SU-DHL-6 (cell line): ENCODE results near the gene NPAS2.

Source experiments
- CTCF ChIP-seq: fragments of 200-600 bp; sonication (generic); IDR thresholded peaks from one replicate; pipeline ENCODE4 v1.5.1; 2017; ENCODE audit warnings: antibody characterized with exemption, mild to moderate bottlenecking, low read length, moderate library complexity; ENCODE audit not compliant: insufficient read depth, poor library complexity, severe bottlenecking
- EZH2phosphoT487 ChIP-seq: fragments of 200-600 bp; sonication (generic), shearing (Covaris generic); conservative IDR thresholded peaks from 2 replicates; pipeline ENCODE4 v1.6.1; 2018; ENCODE audit warnings: mild to moderate bottlenecking, antibody characterized with exemption, low read length, moderate library complexity, mixed read lengths

DNA sequence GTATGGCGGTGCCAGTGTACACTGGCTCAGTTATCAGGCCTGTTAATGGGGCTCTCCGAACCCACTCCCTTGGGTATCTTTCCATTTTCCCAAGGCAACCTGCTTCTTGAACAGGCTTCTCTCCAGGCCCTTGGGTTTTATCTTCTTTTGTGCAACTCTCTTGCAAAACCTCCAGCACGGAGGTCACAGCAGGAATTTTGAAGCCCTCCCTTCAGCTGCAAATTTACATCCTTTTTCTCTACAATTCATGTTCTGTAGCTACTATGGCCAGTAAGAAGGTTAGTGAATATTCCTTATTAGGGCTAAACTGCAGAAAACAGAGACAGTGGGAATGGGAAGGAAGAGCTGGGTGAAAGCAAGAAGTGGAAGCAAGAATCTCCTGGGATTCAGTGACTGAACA is 10.4 kb upstream of the NPAS2 start:
- TF ChIP-seq CTCF (no peak), EZH2phosphoT487 (no peak)
